Measurements from ENCODE around the gene SDCBP2.

The SDCBP2 gene, protein sequence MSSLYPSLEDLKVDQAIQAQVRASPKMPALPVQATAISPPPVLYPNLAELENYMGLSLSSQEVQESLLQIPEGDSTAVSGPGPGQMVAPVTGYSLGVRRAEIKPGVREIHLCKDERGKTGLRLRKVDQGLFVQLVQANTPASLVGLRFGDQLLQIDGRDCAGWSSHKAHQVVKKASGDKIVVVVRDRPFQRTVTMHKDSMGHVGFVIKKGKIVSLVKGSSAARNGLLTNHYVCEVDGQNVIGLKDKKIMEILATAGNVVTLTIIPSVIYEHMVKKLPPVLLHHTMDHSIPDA

DNA sequence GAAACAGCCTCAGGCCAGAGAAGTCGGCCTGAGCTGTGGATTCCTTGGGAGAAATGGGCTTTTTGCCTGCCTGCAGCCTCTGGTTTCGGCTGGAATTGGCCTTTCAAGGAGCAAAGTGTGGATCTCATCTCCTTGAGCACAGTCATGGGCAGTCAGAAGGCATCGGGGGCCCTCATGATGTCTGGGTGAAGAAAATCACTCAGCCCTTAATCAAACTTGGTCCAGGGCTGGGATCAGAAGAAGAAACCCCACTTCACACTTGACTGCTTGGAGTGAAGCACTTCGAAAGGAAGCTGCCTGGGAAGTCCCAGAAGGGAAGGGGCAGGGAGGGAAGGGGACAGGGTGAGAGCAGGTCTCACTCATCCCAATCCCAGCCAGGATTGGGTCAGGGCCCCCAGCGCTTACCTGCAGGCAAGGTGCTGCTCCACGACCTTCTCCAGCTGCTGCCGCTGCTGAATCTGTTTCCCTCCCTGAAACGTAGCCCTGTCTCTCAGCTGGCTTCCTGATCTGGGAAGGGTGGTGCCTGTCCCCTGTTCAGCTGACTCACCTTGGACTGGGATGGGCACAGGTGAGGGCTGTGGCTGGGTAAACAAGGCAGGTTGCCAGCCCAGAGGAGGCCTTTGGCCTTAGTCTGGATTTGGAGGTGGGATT, at the start of gene SDCBP2:
Gene SDCBP2, minus strand, starts transcription at position 460 of the 651 bp plus-strand sequence. CDS start 8,723 bp downstream, outside the sequence.
- H3K27me3 ChIP-seq, result no peaks in the 10 kb centered on the region
- no peak within 1 kb of the TSS for H3K4me3 ChIP-seq
- intact Hi-C loops (cut with DNase I; ENCODE audit: low total_unique reads), result no loop called here
- no peaks in the 10 kb centered on the region for H3K9me3 ChIP-seq
- H3K4me1 ChIP-seq, result peaks cover 0 to 40% (median 22%) of the 10 kb centered on the region in 4 donors
- DNase-seq, result peak in 1 of 2 donors; percentile 65
- H3K36me3 ChIP-seq, result peaks cover 0 to 16% (median 7%) of the 10 kb centered on the region in 3 donors
- peak within 1 kb of the TSS in 1 of 2 donors; percentile 16 for H3K27ac ChIP-seq
- TF ChIP-seq, protein P1, sequence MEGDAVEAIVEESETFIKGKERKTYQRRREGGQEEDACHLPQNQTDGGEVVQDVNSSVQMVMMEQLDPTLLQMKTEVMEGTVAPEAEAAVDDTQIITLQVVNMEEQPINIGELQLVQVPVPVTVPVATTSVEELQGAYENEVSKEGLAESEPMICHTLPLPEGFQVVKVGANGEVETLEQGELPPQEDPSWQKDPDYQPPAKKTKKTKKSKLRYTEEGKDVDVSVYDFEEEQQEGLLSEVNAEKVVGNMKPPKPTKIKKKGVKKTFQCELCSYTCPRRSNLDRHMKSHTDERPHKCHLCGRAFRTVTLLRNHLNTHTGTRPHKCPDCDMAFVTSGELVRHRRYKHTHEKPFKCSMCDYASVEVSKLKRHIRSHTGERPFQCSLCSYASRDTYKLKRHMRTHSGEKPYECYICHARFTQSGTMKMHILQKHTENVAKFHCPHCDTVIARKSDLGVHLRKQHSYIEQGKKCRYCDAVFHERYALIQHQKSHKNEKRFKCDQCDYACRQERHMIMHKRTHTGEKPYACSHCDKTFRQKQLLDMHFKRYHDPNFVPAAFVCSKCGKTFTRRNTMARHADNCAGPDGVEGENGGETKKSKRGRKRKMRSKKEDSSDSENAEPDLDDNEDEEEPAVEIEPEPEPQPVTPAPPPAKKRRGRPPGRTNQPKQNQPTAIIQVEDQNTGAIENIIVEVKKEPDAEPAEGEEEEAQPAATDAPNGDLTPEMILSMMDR (IDR thresholded peaks at IDR 0.05), result no peak

DNA sequence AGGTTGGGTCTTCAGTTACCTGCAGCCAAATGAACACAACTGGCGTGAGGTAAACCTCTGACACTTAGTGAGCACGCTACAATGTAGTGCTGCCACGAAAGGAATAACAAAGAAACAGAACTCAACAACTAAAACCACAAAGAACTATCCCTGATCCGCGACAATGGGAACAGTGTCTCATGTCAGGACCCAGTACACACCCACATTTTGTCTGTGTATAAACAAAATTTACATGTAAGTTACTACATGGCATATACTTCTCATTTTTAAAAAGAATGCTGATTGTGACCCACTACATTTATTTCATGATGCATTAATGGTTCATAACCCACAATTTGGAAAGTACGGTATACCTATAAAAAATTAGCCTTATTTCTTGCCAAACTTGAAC, 49.8 kb upstream of the SDCBP2 start:
- H3K4me1 ChIP-seq, result peaks cover 0 to 78% (median 30%) of the 10 kb centered on the region in 4 donors

DNA sequence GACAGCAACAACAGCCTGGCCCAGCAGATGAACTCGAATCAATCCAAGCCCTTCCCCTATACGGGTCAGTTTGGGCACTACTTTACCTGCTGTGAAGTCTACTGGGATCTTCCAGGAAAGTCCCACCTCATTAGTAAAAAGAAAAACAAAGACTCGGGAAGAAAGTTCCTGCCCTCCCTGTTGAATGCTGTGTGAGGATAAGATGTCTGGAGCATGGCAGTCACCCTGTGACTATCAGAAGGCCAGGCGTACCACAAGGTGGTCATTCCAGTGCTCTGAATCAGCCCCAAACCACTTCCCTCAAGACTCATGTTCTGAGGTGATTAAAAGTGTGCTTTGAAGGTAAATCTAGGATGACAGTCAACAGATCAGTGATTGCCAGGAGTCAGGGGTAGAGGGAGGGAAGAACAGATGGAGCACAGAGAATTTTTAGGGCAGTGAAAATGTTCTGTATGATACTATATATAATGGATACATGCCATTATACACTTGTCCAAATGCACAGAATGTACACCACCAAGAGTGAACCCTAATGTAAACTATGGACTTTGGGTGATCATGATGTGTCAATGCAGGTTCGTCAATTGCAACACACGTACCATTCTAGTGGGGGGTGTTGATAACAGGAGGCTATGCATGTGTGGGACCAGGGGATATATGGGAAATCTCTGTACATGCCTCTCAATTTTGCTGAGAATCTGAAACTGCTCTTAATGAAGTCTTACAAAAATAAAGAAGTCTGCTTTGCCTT, 49.2 kb upstream of the SDCBP2 start:
- TF ChIP-seq, protein P1 (IDR thresholded peaks at IDR 0.05), result no peak
- intact Hi-C loops (cut with DNase I; ENCODE audit: low total_unique reads), result no loop called here
- H3K36me3 ChIP-seq, result peaks cover 0 to 14% (median 4%) of the 10 kb centered on the region in 3 donors
- H3K27ac ChIP-seq, result no peak overlapping the region
- H3K4me1 ChIP-seq, result peaks cover 0 to 78% (median 32%) of the 10 kb centered on the region in 4 donors
- no peaks in the 10 kb centered on the region for H3K27me3 ChIP-seq
- no peaks in the 10 kb centered on the region for H3K9me3 ChIP-seq
- no peak overlapping the region for H3K4me3 ChIP-seq
- DNase-seq, result no peak

More for the DNA sequence above, 49.8 kb upstream of the SDCBP2 start:
- TF ChIP-seq, protein P1 (IDR thresholded peaks at IDR 0.05), result no peak
- Histone ChIP-seq H3K9me3 (no peaks in the 10 kb centered on the region), H3K4me3 (no peak overlapping the region), H3K36me3 (peaks cover 0 to 9% (median 4%) of the 10 kb centered on the region in 3 donors), H3K27ac (no peak overlapping the region), H3K27me3 (no peaks in the 10 kb centered on the region)
- no peak for DNase-seq
- intact Hi-C loops (cut with DNase I; ENCODE audit: low total_unique reads), result no loop called here

DNA sequence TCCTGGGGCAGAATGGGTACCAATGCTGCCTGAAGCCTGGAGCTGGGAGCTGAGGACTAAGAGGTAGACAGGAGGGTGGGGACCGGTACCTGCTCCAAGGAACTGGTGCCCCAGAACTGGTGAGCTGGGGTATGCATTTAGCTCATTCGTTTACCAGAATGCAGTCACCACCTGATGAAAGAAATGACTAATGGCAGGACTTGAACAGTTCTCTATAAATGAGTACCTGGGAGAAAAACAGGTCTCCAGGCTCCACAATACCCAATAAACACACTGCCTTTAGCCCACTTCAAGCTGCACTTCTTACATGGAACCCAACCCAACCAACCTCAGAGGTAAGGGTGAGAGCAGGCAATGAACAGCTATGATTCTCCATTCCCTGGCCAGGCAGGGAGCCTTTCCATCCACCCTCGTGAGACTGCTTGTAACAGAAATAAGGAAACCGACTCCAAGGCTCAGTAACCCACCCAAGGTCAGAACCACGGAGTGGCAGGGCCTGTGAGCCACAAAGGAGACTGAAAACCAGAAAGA, 48.5 kb upstream of the SDCBP2 start:
- Histone ChIP-seq H3K27ac (no peak overlapping the region), H3K9me3 (no peaks in the 10 kb centered on the region), H3K4me1 (peaks cover 0 to 72% (median 24%) of the 10 kb centered on the region in 4 donors), H3K36me3 (peaks cover 0 to 21% (median 4%) of the 10 kb centered on the region in 3 donors), H3K27me3 (no peaks in the 10 kb centered on the region), H3K4me3 (no peak overlapping the region)
- intact Hi-C loops (cut with DNase I; ENCODE audit: low total_unique reads), result no loop called here
- TF ChIP-seq, protein P1 (IDR thresholded peaks at IDR 0.05), result no peak
- no peak for DNase-seq

Data from tibial artery (tissue), 4 donors.